ENCODE measurements around the gene ARSG.

The ARSG gene

GRCh38 chr17:68456339-68457167 is 165.3 kb downstream of the ARSG start (continued):
- 0 out of 2 replicates have a peak, but pooled peaks have one; percentile 25 for TF ChIP-seq ZNF692 (tag by site-specific recombination; IDR thresholded peaks at IDR 0.05)
- no peak for TF ChIP-seq ZNF426 (tag by site-specific recombination; IDR thresholded peaks at IDR 0.05)

- Histone ChIP-seq H3K36me3 (ENCODE audit: control insufficient read depth in 2 of 2, insufficient read depth in 1 of 2, low read length in 2 of 2) (no peaks in the 10 kb centered on the region), H3K9me3 (ENCODE audit: control insufficient read depth, insufficient read depth, low read depth, low read length) (no peaks in the 10 kb centered on the region), H3K4me3 (ENCODE audit: low read depth, low read length) (peak within 1 kb of the TSS; percentile 63), H3K27ac (ENCODE audit: extremely low read depth, low read depth, low read length) (no peak within 1 kb of the TSS), H3K4me1 (ENCODE audit: control insufficient read depth, insufficient read depth, low read length) (peaks cover 14% of the 10 kb centered on the region)
- CTCF ChIA-PET, result interaction anchor here (0.6 to 4.5 kb wide), 8 partner anchors 10 to 285 kb away, joined by 3 to 35 read pairs (median 5); partner anchors contain the start of gene PRKAR1A
- POLR2A ChIA-PET, result interaction anchor here (0.7 to 4.1 kb wide), 11 partner anchors 55 to 437 kb away, joined by 3 to 32 read pairs (median 5); partner anchors contain the start of genes AMZ2, KPNA2 and PRKAR1A
- TF ChIP-seq ZNF624 (tag by site-specific recombination; IDR thresholded peaks at IDR 0.05) (no peak), ZNF514 (tag by site-specific recombination; IDR thresholded peaks at IDR 0.05) (no peak), ZNF433 (tag by site-specific recombination; IDR thresholded peaks at IDR 0.05; ENCODE audit: low read depth) (no peak), ZNF670 (tag by site-specific recombination; IDR thresholded peaks at IDR 0.05; ENCODE audit: low read depth) (no peak), ZFP3 (tag by site-specific recombination; IDR thresholded peaks at IDR 0.05; ENCODE audit: low read depth) (no peak), ZNF677 (tag by site-specific recombination; IDR thresholded peaks at IDR 0.05) (no peak), ZNF121 (tag by site-specific recombination; IDR thresholded peaks at IDR 0.05) (no peak), ZNF747 (tag by site-specific recombination; IDR thresholded peaks at IDR 0.05) (no peak), ZNF777 (tag by site-specific recombination; IDR thresholded peaks at IDR 0.05; ENCODE audit: borderline replicate concordance) (no peak), MEIS1 (CRISPR knock-in tag; IDR thresholded peaks at IDR 0.05; ENCODE audit: borderline replicate concordance) (no peak), KLF16 (tag by site-specific recombination; IDR thresholded peaks at IDR 0.05) (0 out of 2 replicates have a peak, but pooled peaks have one; percentile 11), ZBTB17 (tag by site-specific recombination; IDR thresholded peaks at IDR 0.05) (no peak), ZFHX2 (tag by site-specific recombination; conservative IDR thresholded peaks at IDR 0.05) (no peak), ZFP41 (tag by site-specific recombination; IDR thresholded peaks at IDR 0.05; ENCODE audit: borderline replicate concordance) (no peak), TRIM28 (IDR thresholded peaks at IDR 0.05; ENCODE audit: borderline replicate concordance, low read length) (no peak), ZNF48 (tag by site-specific recombination; IDR thresholded peaks at IDR 0.05) (no peak), ZNF660 (tag by site-specific recombination; IDR thresholded peaks at IDR 0.05) (0 out of 2 replicates have a peak, but pooled peaks have one; percentile 9), GLIS1 (tag by site-specific recombination; IDR thresholded peaks at IDR 0.05) (peak; percentile 64), TSHZ1 (tag by site-specific recombination; IDR thresholded peaks at IDR 0.05; ENCODE audit: borderline replicate concordance) (no peak)
- TF ChIP-seq, protein P1, sequence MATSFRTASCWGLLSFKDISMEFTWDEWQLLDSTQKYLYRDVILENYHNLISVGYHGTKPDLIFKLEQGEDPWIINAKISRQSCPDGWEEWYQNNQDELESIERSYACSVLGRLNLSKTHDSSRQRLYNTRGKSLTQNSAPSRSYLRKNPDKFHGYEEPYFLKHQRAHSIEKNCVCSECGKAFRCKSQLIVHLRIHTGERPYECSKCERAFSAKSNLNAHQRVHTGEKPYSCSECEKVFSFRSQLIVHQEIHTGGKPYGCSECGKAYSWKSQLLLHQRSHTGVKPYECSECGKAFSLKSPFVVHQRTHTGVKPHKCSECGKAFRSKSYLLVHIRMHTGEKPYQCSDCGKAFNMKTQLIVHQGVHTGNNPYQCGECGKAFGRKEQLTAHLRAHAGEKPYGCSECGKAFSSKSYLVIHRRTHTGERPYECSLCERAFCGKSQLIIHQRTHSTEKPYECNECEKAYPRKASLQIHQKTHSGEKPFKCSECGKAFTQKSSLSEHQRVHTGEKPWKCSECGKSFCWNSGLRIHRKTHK (tag by site-specific recombination; IDR thresholded peaks at IDR 0.05), result no peak
- TF ChIP-seq, protein P2, sequence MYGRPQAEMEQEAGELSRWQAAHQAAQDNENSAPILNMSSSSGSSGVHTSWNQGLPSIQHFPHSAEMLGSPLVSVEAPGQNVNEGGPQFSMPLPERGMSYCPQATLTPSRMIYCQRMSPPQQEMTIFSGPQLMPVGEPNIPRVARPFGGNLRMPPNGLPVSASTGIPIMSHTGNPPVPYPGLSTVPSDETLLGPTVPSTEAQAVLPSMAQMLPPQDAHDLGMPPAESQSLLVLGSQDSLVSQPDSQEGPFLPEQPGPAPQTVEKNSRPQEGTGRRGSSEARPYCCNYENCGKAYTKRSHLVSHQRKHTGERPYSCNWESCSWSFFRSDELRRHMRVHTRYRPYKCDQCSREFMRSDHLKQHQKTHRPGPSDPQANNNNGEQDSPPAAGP (tag by site-specific recombination; IDR thresholded peaks at IDR 0.05), result peak; percentile 87
- TF ChIP-seq, protein P3, sequence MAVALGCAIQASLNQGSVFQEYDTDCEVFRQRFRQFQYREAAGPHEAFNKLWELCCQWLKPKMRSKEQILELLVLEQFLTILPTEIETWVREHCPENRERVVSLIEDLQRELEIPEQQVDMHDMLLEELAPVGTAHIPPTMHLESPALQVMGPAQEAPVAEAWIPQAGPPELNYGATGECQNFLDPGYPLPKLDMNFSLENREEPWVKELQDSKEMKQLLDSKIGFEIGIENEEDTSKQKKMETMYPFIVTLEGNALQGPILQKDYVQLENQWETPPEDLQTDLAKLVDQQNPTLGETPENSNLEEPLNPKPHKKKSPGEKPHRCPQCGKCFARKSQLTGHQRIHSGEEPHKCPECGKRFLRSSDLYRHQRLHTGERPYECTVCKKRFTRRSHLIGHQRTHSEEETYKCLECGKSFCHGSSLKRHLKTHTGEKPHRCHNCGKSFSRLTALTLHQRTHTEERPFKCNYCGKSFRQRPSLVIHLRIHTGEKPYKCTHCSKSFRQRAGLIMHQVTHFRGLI (tag by site-specific recombination; IDR thresholded peaks at IDR 0.05), result no peak
- TF ChIP-seq, protein P4, sequence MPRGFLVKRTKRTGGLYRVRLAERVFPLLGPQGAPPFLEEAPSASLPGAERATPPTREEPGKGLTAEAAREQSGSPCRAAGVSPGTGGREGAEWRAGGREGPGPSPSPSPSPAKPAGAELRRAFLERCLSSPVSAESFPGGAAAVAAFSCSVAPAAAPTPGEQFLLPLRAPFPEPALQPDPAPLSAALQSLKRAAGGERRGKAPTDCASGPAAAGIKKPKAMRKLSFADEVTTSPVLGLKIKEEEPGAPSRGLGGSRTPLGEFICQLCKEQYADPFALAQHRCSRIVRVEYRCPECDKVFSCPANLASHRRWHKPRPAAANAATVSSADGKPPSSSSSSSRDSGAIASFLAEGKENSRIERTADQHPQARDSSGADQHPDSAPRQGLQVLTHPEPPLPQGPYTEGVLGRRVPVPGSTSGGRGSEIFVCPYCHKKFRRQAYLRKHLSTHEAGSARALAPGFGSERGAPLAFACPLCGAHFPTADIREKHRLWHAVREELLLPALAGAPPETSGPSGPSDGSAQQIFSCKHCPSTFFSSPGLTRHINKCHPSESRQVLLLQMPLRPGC (tag by site-specific recombination; IDR thresholded peaks at IDR 0.05), result no peak
Measured at GRCh38 chr17:68457168-68457538, 165.9 kb downstream of the ARSG start, which contains the start of gene WIPI1. Gene WIPI1 (minus strand): TSS chr17:68457496. CDS start chr17:68457421, 75 bp downstream.
